ENCODE measurements around the gene CA5A. TPM values are rescaled to one million over a fixed set of nuclear protein-coding genes. Genes with fewer than 3 reads are reported as not detected.

The CA5A gene
- total and polyA plus RNA-seq, 2 of the 13 experiments (the other 11 are each of a cell fraction or from before 2014, with no cell fraction given), result 66.8 to 106 TPM

DNA sequence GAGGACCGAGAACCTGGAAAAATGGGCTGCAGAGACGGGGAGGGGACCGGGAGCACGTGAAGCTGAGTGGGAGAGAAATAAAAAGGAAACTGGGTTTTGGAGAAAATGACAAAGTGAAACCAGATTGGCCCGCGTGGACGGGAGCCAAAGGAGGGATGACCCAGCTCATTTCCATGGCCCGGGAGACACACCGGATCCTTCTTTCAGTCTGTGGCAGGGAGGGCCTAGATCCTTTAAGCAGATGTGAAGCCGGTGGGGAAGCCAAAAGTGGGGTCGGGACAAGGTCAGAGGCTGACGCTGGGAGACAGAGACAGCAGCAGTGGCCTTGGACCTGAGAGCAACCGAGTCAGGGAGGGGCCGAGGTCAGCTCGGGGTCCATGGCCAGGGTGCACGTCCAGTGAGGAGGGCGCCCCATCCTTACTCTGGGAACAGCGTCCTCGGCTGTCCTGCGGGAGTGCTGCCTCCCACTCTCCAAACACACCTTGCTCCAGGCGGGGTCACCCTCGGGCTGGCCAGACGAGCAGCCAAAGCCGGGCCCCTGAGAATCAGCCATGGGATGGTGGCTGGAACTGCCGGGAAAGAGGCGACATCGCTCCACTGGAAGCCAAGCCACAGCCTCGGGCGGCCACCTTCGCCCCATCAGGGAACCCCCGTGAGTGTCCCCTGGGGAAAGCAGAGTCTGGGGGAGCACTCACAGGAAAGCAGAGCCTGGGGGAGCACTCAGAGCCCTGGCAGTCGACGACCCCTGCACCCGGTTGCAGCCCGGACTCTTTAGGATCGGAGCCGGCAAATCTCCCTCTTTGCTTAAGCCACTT lies 17.3 kb downstream of the CA5A start (continued):
- TF ChIP-seq, protein P1, sequence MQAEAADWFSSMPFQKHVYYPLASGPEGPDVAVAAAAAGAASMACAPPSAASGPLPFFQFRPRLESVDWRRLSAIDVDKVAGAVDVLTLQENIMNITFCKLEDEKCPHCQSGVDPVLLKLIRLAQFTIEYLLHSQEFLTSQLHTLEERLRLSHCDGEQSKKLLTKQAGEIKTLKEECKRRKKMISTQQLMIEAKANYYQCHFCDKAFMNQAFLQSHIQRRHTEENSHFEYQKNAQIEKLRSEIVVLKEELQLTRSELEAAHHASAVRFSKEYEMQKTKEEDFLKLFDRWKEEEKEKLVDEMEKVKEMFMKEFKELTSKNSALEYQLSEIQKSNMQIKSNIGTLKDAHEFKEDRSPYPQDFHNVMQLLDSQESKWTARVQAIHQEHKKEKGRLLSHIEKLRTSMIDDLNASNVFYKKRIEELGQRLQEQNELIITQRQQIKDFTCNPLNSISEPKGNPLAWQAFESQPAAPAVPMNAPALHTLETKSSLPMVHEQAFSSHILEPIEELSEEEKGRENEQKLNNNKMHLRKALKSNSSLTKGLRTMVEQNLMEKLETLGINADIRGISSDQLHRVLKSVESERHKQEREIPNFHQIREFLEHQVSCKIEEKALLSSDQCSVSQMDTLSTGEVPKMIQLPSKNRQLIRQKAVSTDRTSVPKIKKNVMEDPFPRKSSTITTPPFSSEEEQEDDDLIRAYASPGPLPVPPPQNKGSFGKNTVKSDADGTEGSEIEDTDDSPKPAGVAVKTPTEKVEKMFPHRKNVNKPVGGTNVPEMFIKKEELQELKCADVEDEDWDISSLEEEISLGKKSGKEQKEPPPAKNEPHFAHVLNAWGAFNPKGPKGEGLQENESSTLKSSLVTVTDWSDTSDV (CRISPR knock-in tag; IDR thresholded peaks at IDR 0.05), result no peak
- TF ChIP-seq KDM6A (CRISPR knock-in tag; IDR thresholded peaks at IDR 0.05; ENCODE audit: low read depth), result no peak
- no peak for TF ChIP-seq ZNF781 (CRISPR knock-in tag; IDR thresholded peaks at IDR 0.05; ENCODE audit: borderline replicate concordance, not compliant biosample characterization)
- no peak for TF ChIP-seq ZNF629 (CRISPR knock-in tag; conservative IDR thresholded peaks at IDR 0.05)
- TF ChIP-seq KLF13 (CRISPR knock-in tag; IDR thresholded peaks at IDR 0.05), result no peak
- TF ChIP-seq NR2C2 (CRISPR knock-in tag; IDR thresholded peaks at IDR 0.05; ENCODE audit: borderline replicate concordance), result no peak
- TF ChIP-seq, protein P2, sequence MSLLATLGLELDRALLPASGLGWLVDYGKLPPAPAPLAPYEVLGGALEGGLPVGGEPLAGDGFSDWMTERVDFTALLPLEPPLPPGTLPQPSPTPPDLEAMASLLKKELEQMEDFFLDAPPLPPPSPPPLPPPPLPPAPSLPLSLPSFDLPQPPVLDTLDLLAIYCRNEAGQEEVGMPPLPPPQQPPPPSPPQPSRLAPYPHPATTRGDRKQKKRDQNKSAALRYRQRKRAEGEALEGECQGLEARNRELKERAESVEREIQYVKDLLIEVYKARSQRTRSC (CRISPR knock-in tag; IDR thresholded peaks at IDR 0.05; ENCODE audit: low read depth), result no peak
- TF ChIP-seq GTF3A (CRISPR knock-in tag; conservative IDR thresholded peaks at IDR 0.05), result no peak

DNA sequence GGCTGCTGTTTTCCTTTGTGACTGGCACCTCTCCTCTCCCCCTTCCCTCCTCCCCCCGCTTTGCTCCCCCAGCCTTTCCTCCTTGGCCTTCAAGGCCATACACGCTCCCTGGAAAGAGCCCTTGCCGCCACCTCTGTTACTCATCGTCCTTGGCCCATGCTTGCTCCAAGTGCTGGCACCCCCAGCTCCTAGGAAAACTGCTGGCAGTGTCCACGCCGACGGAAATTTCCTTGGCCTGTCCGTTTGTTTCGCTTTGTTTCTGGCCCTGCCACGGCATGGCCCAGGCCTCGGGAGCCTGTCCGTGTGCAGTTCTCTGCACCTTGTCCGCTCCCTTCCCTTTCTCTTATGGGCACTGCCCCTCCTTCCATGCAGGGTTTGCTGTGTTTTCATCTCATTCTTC lies 18.0 kb downstream of the CA5A start:
- Histone ChIP-seq H3K4me1 (ENCODE audit: insufficient read depth, low read length) (no peaks in the 10 kb centered on the region), H3K9me3 (ENCODE audit: low read length) (no peaks in the 10 kb centered on the region), H3K4me2 (ENCODE audit: low read depth, low read length) (no peak overlapping the region), H3K79me2 (ENCODE audit: insufficient read depth, low read length) (peaks cover 9% of the 10 kb centered on the region), H2AFZ (ENCODE audit: low read length) (no peak overlapping the region), H4K20me1 (ENCODE audit: insufficient read depth, low read length) (peaks cover 28% of the 10 kb centered on the region; the same call in 1 of the 2 replicates), H3K27me3 (ENCODE audit: control insufficient read depth in 1 of 2, insufficient read depth in 2 of 2, low read length in 2 of 2) (no peaks in the 10 kb centered on the region), H3K36me3 (replicated peaks in 1 of 2; ENCODE audit: control insufficient read depth in 1 of 2, insufficient read depth in 2 of 2, low read length in 2 of 2) (peaks cover 34 to 81% of the 10 kb centered on the region in 2 experiments), H3K27ac (ENCODE audit: extremely low read length, insufficient read depth, low read length) (no peak overlapping the region), H3K9ac (ENCODE audit: insufficient read depth, low read depth, low read length) (no peak overlapping the region), H3K4me3 (replicated peaks in 1 of 3; ENCODE audit: insufficient read depth in 1 of 3, low read depth in 2 of 3, low read length in 3 of 3) (no peak overlapping the region)
- in situ Hi-C loops (cut with HindIII; ENCODE audit: extremely low pct_ligation_motif_present, low pct_unique_long_range_greater_than_20kb) (no loop called here), intact Hi-C loops (cut with micrococcal nuclease; ENCODE audit: unreplicated experiment) (no loop called here)
- DNase-seq (ENCODE audit: low spot score) (no peak), ATAC-seq (no peak), FAIRE-seq (no peak)
- BruUV-seq (replicated peaks), result no TSS peak
- POLR2A ChIA-PET, result no interaction called here
- 94% methylated on average over 13 of the region's 13 CpGs for WGBS (ENCODE audit: low lambda C conversion rate)
- CTCF ChIA-PET (ENCODE audit: low intra/inter-chr PET ratio, low total read pairs), result no interaction called here
- TF ChIP-seq ZC3H13 (CRISPR knock-in tag; IDR thresholded peaks at IDR 0.05), result 0 out of 2 replicates have a peak, but pooled peaks have one; percentile 10
- TF ChIP-seq POLR2A (IDR thresholded peaks at IDR 0.05; ENCODE audit: insufficient read depth in 1 of 2, low read depth in 2 of 2, low read length in 2 of 2), result 0 out of 4 replicates have a peak, but pooled peaks of 1 of the 2 experiments have one; percentile 19
- TF ChIP-seq, protein P3, sequence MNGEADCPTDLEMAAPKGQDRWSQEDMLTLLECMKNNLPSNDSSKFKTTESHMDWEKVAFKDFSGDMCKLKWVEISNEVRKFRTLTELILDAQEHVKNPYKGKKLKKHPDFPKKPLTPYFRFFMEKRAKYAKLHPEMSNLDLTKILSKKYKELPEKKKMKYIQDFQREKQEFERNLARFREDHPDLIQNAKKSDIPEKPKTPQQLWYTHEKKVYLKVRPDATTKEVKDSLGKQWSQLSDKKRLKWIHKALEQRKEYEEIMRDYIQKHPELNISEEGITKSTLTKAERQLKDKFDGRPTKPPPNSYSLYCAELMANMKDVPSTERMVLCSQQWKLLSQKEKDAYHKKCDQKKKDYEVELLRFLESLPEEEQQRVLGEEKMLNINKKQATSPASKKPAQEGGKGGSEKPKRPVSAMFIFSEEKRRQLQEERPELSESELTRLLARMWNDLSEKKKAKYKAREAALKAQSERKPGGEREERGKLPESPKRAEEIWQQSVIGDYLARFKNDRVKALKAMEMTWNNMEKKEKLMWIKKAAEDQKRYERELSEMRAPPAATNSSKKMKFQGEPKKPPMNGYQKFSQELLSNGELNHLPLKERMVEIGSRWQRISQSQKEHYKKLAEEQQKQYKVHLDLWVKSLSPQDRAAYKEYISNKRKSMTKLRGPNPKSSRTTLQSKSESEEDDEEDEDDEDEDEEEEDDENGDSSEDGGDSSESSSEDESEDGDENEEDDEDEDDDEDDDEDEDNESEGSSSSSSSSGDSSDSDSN (CRISPR knock-in tag; IDR thresholded peaks at IDR 0.05), result no peak
